Lower lobe of right lung (tissue), 2 donors: ENCODE measurements around the gene PHACTR3. TPM values are rescaled to one million over a fixed set of nuclear protein-coding genes. Genes with fewer than 3 reads are reported as not detected.
"Not testable (repeated sequence)": the region's sequence is repeated elsewhere in the genome, so short reads cannot be mapped to it uniquely, and the experiment has no call there.

Experiments used
- ATAC-seq, 2 donors: fragments of 200-7000 bp; cut with Tn5 transposase; one replicate each; pipeline ENCODE4 v1.9.1; 2020 to 2022; ENCODE audit warnings: mild to moderate bottlenecking in 2 of 2, moderate library complexity in 2 of 2
- DNase-seq: peaks from one replicate; pipeline ENCODE4 v3.0.0-alpha.2; 2020
- H3K27ac ChIP-seq: fragments of 200-600 bp; one replicate; pipeline ENCODE4 v1.8.0; 2022
- H3K27me3 ChIP-seq: fragments of 200-600 bp; one replicate; pipeline ENCODE4 v1.8.0; 2022; ENCODE audit warnings: low read depth
- H3K36me3 ChIP-seq: fragments of 200-600 bp; one replicate; pipeline ENCODE4 v1.8.0; 2022; ENCODE audit warnings: mild to moderate bottlenecking
- H3K4me1 ChIP-seq: fragments of 200-600 bp; one replicate; pipeline ENCODE4 v1.8.0; 2022
- H3K4me3 ChIP-seq: fragments of 200-600 bp; one replicate; pipeline ENCODE4 v1.8.0; 2022; ENCODE audit warnings: mild to moderate bottlenecking
- H3K9me3 ChIP-seq: fragments of 200-600 bp; one replicate; pipeline ENCODE4 v1.8.0; 2022
- intact Hi-C: fragments of 100-400 bp; cut with DNase I; formaldehyde crosslinking; loops from one replicate; pipeline ENCODE4 v1.11.0; 2022
- total RNA-seq: library from RNA; stranded (reverse); fragmentation: NEBNext Ultra II Directional; extraction: Animal tissue kit (Norgen Biotek cat#: 25700); gene quantifications from one replicate; pipeline ENCODE4 v1.2.1, GENCODE V29; 2021
- TF ChIP-seq, protein P1 (sequence below): fragments of 200-600 bp; IDR thresholded peaks from one replicate; pipeline ENCODE4 v1.8.0; 2022; ENCODE audit warnings: antibody characterized with exemption, mild to moderate bottlenecking
- donor health status: DM: no; HTN: yes; CAD: no; lungs with severe emphysema.

The PHACTR3 gene
- total RNA-seq, 1 donor from 2014 or later: 9.0 TPM

DNA sequence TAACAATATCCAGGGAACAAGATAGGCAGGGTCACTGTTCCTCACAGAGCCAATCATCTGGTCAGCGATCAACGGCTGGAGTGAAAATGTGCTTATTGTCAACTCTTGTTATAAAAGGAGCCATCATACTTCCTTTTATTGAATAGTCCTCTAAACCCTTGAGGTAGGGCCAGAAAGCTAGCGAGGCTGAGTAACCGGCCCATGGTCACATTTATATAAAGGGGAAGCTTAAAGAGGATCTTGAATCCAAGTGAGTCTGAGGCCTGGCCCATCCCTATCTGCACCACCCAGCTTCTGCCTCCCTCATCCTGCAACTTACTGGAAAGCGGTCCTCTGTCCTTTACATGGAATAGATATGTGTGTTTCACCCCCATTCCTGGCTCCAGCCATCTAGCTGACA lies 9.5 kb downstream of the PHACTR3 start:
- no peaks in the 10 kb centered on the region for H3K36me3 ChIP-seq
- TF ChIP-seq, protein P1, sequence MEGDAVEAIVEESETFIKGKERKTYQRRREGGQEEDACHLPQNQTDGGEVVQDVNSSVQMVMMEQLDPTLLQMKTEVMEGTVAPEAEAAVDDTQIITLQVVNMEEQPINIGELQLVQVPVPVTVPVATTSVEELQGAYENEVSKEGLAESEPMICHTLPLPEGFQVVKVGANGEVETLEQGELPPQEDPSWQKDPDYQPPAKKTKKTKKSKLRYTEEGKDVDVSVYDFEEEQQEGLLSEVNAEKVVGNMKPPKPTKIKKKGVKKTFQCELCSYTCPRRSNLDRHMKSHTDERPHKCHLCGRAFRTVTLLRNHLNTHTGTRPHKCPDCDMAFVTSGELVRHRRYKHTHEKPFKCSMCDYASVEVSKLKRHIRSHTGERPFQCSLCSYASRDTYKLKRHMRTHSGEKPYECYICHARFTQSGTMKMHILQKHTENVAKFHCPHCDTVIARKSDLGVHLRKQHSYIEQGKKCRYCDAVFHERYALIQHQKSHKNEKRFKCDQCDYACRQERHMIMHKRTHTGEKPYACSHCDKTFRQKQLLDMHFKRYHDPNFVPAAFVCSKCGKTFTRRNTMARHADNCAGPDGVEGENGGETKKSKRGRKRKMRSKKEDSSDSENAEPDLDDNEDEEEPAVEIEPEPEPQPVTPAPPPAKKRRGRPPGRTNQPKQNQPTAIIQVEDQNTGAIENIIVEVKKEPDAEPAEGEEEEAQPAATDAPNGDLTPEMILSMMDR: no peak
- H3K9me3 ChIP-seq: no peaks in the 10 kb centered on the region
- H3K27me3 ChIP-seq: peaks cover 27% of the 10 kb centered on the region
- intact Hi-C loops: no loop called here
- no peak overlapping the region for H3K4me3 ChIP-seq
- no peak for DNase-seq
- H3K4me1 ChIP-seq: no peaks in the 10 kb centered on the region
- H3K27ac ChIP-seq: no peak overlapping the region
- peak in 1 of 2 donors; percentile 17 for ATAC-seq

DNA sequence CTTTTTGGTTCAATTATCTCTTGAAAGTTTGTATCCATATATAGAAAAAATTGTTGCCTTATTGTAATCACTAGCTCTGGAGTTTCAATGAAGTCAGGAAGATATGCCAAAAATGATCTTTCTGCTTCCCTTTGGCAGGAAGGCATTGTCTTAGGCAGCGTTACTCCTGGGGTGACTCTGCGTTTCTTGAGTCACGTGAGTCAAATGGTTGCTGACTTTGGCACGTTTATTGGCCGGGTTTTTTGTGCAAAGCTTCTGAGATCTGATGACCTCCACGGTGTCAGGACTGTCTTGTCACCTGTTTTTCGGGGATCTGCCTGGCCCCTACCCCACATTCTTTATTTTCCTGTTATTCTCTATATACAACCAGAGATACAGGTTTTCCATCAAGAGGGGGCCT lies 10.4 kb downstream of the PHACTR3 start:
- DNase-seq: no peak
- Histone ChIP-seq H3K4me1 (no peaks in the 10 kb centered on the region), H3K9me3 (no peaks in the 10 kb centered on the region), H3K36me3 (no peaks in the 10 kb centered on the region), H3K27me3 (peaks cover 21% of the 10 kb centered on the region), H3K4me3 (no peak overlapping the region), H3K27ac (no peak overlapping the region)
- TF ChIP-seq, protein P1: no peak
- ATAC-seq: no peak
- intact Hi-C loops: no loop called here

DNA sequence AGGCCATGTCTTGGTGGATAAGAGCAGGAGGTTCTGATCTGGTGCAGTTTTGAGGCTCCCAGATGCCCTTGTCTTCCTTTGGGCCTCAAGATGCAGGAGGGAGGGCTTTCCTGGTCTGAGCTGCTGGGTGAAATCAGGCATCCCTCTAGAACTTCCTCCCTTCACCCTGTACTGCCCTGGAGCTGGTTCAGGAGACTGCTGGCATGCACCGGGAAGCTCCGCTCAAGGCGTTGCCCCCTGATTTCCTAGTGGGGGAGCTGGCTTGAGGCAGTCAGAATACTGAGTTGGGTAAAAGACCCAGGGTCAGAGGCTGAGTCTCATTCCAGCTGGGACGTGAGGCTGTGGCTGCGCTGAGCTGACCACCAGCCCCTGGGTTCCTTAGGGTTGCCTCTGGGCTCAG lies 12.0 kb downstream of the PHACTR3 start:
- Histone ChIP-seq H3K4me3 (no peak overlapping the region), H3K27me3 (peaks cover 17% of the 10 kb centered on the region), H3K27ac (no peak overlapping the region), H3K4me1 (no peaks in the 10 kb centered on the region), H3K9me3 (no peaks in the 10 kb centered on the region), H3K36me3 (no peaks in the 10 kb centered on the region)
- ATAC-seq (no peak), DNase-seq (no peak)
- intact Hi-C loops: no loop called here
- TF ChIP-seq, protein P1: no peak

DNA sequence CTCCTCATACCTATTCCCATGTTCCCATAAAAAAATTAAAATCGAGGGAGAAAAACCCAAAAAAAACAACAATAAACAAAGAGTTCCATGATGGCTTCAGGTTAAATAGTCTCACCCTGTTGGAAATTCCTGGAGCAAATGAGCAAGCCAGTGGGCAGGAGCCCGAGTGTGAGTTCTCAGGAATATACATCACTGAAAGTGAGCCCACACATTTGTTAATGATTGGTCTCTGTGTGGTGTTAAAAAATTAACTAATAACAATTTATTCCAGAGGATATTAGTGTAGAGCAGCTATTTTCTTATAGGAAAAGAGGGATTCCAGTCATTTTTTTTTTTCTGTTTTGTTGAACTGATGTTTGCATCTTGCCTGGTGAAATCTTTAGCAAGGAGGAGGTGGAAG lies 12.9 kb downstream of the PHACTR3 start:
- DNase-seq: no peak
- intact Hi-C loops: no loop called here
- Histone ChIP-seq H3K27ac (no peak overlapping the region), H3K4me3 (no peak overlapping the region), H3K36me3 (no peaks in the 10 kb centered on the region), H3K4me1 (no peaks in the 10 kb centered on the region), H3K27me3 (peaks cover 17% of the 10 kb centered on the region), H3K9me3 (no peaks in the 10 kb centered on the region)
- ATAC-seq: no peak
- TF ChIP-seq, protein P1: no peak

DNA sequence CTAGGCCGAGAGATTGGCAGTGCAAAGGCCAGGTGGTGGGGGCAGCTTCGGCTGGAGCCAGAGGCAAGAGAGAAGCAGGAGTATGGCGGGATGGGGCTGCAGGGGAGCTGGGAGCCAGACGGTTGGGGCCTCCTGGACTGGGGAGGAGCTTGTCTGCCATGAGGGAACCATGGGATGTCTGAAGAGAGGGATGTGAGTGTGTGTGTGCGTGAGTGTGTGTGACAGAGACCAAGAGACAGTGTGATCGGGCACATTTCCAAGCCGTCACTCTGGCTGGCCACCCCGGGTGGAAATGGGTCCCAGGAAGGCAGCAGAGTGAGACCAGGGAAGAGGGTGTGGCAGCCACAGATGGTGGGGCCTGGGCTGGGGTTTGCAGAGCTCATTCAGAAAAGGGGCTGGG lies 13.8 kb downstream of the PHACTR3 start:
- TF ChIP-seq, protein P1: no peak
- no peaks in the 10 kb centered on the region for H3K36me3 ChIP-seq
- DNase-seq: no peak
- no peak overlapping the region for H3K4me3 ChIP-seq
- H3K27ac ChIP-seq: no peak overlapping the region
- no peaks in the 10 kb centered on the region for H3K9me3 ChIP-seq
- no peaks in the 10 kb centered on the region for H3K4me1 ChIP-seq
- intact Hi-C loops: no loop called here
- no peak for ATAC-seq
- H3K27me3 ChIP-seq: peaks cover 17% of the 10 kb centered on the region

DNA sequence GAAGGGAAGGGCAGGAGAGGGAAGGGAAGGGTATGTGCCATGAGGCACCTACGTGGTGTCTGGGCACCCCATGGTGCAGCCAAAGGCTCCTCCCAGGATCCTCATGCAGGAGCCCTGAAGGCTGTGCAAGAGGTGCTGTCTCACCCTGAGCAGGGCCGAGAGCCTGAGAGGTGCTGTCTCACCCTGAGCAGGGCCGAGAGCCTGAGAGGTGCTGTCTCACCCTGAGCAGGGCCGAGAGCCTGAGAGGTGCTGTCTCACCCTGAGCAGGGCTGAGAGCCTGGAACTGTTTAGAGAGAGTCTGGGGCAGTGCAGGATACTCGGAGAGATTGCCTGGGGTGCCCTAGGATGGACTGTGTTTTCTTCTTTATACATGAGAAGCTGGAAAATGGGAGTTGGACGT lies 14.2 kb downstream of the PHACTR3 start:
- H3K27ac ChIP-seq, ATAC-seq, H3K9me3 ChIP-seq, H3K4me3 ChIP-seq, intact Hi-C loops, DNase-seq, H3K36me3 ChIP-seq, H3K4me1 ChIP-seq: not testable (repeated sequence)
- peaks cover 17% of the 10 kb centered on the region for H3K27me3 ChIP-seq
